ENCODE measurements around the gene HPS5.
"Not testable (repeated sequence)": the region's sequence is repeated elsewhere in the genome, so short reads cannot be mapped to it uniquely, and the experiment has no call there.

Gene HPS5

GRCh38 chr11:18321969-18322711, at the start of gene HPS5, which contains the start of gene GTF2H1:
TSS of gene HPS5 (minus strand) at chr11:18322140. CDS start at chr11:18317858, 4,282 bp downstream.
TSS of gene GTF2H1 (plus strand) at chr11:18322567. CDS start at chr11:18333075, 10,508 bp downstream.
- DNase-seq (ENCODE audit: low read depth in 4 of 4, low spot score in 1 of 4): peak; percentile 82 to 92 (median 91)

GRCh38 chr11:18371279-18371678, 49.3 kb upstream of the HPS5 start:
- no peak for DNase-seq (ENCODE audit: low read depth in 4 of 4, low spot score in 1 of 4)

- no peak for DNase-seq (ENCODE audit: low read depth in 4 of 4, low spot score in 1 of 4)
Measured at GRCh38 chr11:18369398-18369797, 47.5 kb upstream of the HPS5 start.

- DNase-seq (ENCODE audit: low read depth in 4 of 4, low spot score in 1 of 4): no peak
Measured at GRCh38 chr11:18368221-18368620, 46.3 kb upstream of the HPS5 start.

GRCh38 chr11:18367431-18367830, 45.5 kb upstream of the HPS5 start:
- no peak for DNase-seq (ENCODE audit: low read depth in 4 of 4, low spot score in 1 of 4)

- DNase-seq (ENCODE audit: low read depth in 4 of 4, low spot score in 1 of 4): no peak
Measured at GRCh38 chr11:18366286-18366685, 44.3 kb upstream of the HPS5 start.

GRCh38 chr11:18365741-18366140, 43.8 kb upstream of the HPS5 start:
- no peak for DNase-seq (ENCODE audit: low read depth in 4 of 4, low spot score in 1 of 4)

- DNase-seq (ENCODE audit: low read depth in 4 of 4, low spot score in 1 of 4): no peak
Measured at GRCh38 chr11:18364495-18365073, 42.6 kb upstream of the HPS5 start.

- no peak for DNase-seq (ENCODE audit: low read depth in 4 of 4, low spot score in 1 of 4)
Measured at GRCh38 chr11:18361154-18361553, 39.2 kb upstream of the HPS5 start.

GRCh38 chr11:18358646-18359045, 36.7 kb upstream of the HPS5 start:
- DNase-seq (ENCODE audit: low read depth in 4 of 4, low spot score in 1 of 4): no peak

- DNase-seq (ENCODE audit: low read depth in 4 of 4, low spot score in 1 of 4): no peak
Measured at GRCh38 chr11:18352581-18352980, 30.6 kb upstream of the HPS5 start.

GRCh38 chr11:18347471-18348125, 25.7 kb upstream of the HPS5 start:
- DNase-seq (ENCODE audit: low read depth in 4 of 4, low spot score in 1 of 4): no peak

- DNase-seq (ENCODE audit: low read depth in 4 of 4, low spot score in 1 of 4): no peak
Measured at GRCh38 chr11:18332891-18333290, 11.0 kb upstream of the HPS5 start.

GRCh38 chr11:18332302-18332701, 10.4 kb upstream of the HPS5 start:
- DNase-seq (ENCODE audit: low read depth in 4 of 4, low spot score in 1 of 4): no peak

- no peak for DNase-seq (ENCODE audit: low read depth in 4 of 4, low spot score in 1 of 4)
Measured at GRCh38 chr11:18330921-18331320, 9.0 kb upstream of the HPS5 start.

- no peak for DNase-seq (ENCODE audit: low read depth in 4 of 4, low spot score in 1 of 4)
Measured at GRCh38 chr11:18329196-18329870, 7.4 kb upstream of the HPS5 start.

GRCh38 chr11:18324381-18324780, 2.4 kb upstream of the HPS5 start:
- DNase-seq (ENCODE audit: low read depth in 4 of 4, low spot score in 1 of 4): no peak

- not testable (repeated sequence) for DNase-seq (ENCODE audit: low read depth in 4 of 4, low spot score in 1 of 4)
Measured at GRCh38 chr11:18323881-18324280, 1.9 kb upstream of the HPS5 start.

- DNase-seq (ENCODE audit: low read depth in 4 of 4, low spot score in 1 of 4): no peak
Measured at GRCh38 chr11:18322818-18323570, 1.1 kb upstream of the HPS5 start.

- DNase-seq (ENCODE audit: low read depth in 4 of 4, low spot score in 1 of 4): no peak
Measured at GRCh38 chr11:18321578-18321968, 367 bp downstream of the HPS5 start.

GRCh38 chr11:18320617-18321016, 1.3 kb downstream of the HPS5 start:
- no peak for DNase-seq (ENCODE audit: low read depth in 4 of 4, low spot score in 1 of 4)

Measured in stimulated activated CD4-positive, alpha-beta T cell treated with anti-CD3 and anti-CD28 coated beads, Interleukin-1b, Interleukin-23, amount 100 ng/mL, for 24 hours (primary cell).